Lower lobe of right lung (tissue), 2 donors: ENCODE measurements around the gene SLC25A48. TPM values are rescaled to one million over a fixed set of nuclear protein-coding genes. Genes with fewer than 3 reads are reported as not detected.

Source experiments
- ATAC-seq, 2 donors: fragments of 200-7000 bp; cut with Tn5 transposase; one replicate each; pipeline ENCODE4 v1.9.1; 2020 to 2022; ENCODE audit warnings: mild to moderate bottlenecking in 2 of 2, moderate library complexity in 2 of 2
- DNase-seq: peaks from one replicate; pipeline ENCODE4 v3.0.0-alpha.2; 2020
- H3K27ac ChIP-seq: fragments of 200-600 bp; one replicate; pipeline ENCODE4 v1.8.0; 2022
- H3K27me3 ChIP-seq: fragments of 200-600 bp; one replicate; pipeline ENCODE4 v1.8.0; 2022; ENCODE audit warnings: low read depth
- H3K36me3 ChIP-seq: fragments of 200-600 bp; one replicate; pipeline ENCODE4 v1.8.0; 2022; ENCODE audit warnings: mild to moderate bottlenecking
- H3K4me1 ChIP-seq: fragments of 200-600 bp; one replicate; pipeline ENCODE4 v1.8.0; 2022
- H3K4me3 ChIP-seq: fragments of 200-600 bp; one replicate; pipeline ENCODE4 v1.8.0; 2022; ENCODE audit warnings: mild to moderate bottlenecking
- H3K9me3 ChIP-seq: fragments of 200-600 bp; one replicate; pipeline ENCODE4 v1.8.0; 2022
- CTCF ChIP-seq: fragments of 200-600 bp; IDR thresholded peaks from one replicate; pipeline ENCODE4 v1.8.0; 2022; ENCODE audit warnings: antibody characterized with exemption, mild to moderate bottlenecking
- intact Hi-C: fragments of 100-400 bp; cut with DNase I; formaldehyde crosslinking; loops from one replicate; pipeline ENCODE4 v1.11.0; 2022
- total RNA-seq: library from RNA; stranded (reverse); fragmentation: NEBNext Ultra II Directional; extraction: Animal tissue kit (Norgen Biotek cat#: 25700); gene quantifications from one replicate; pipeline ENCODE4 v1.2.1, GENCODE V29; 2021
- donor health status: DM: no; HTN: yes; CAD: no; lungs with severe emphysema.

The SLC25A48 gene
- total RNA-seq, 1 donor from 2014 or later, result 0.24 TPM

GRCh38 chr5:135883026-135883425 is 48.6 kb downstream of the SLC25A48 start:
- Histone ChIP-seq H3K36me3 (no peaks in the 10 kb centered on the region), H3K4me1 (peaks cover 4% of the 10 kb centered on the region), H3K27me3 (peaks cover 10% of the 10 kb centered on the region), H3K27ac (no peak overlapping the region), H3K4me3 (no peak overlapping the region), H3K9me3 (no peaks in the 10 kb centered on the region)
- TF ChIP-seq CTCF, result no peak
- intact Hi-C loops, result no loop called here
- ATAC-seq (no peak), DNase-seq (no peak)

- no peak for DNase-seq
- intact Hi-C loops, result no loop called here
Measured at GRCh38 chr5:135883441-135883840, 49.0 kb downstream of the SLC25A48 start.

GRCh38 chr5:135885031-135885430 is 50.6 kb downstream of the SLC25A48 start:
- no peak for TF ChIP-seq CTCF
- Histone ChIP-seq H3K4me3 (no peak overlapping the region), H3K9me3 (no peaks in the 10 kb centered on the region), H3K4me1 (peaks cover 4% of the 10 kb centered on the region), H3K36me3 (no peaks in the 10 kb centered on the region), H3K27me3 (peaks cover 14% of the 10 kb centered on the region), H3K27ac (no peak overlapping the region)
- no peak for ATAC-seq
- intact Hi-C loops, result loop anchor here (5.0 kb wide), 1 partner anchor 327 kb away; no protein-coding TSS in a partner anchor
- DNase-seq, result no peak

More at GRCh38 chr5:135883441-135883840, 49.0 kb downstream of the SLC25A48 start:
- Histone ChIP-seq H3K27me3 (peaks cover 10% of the 10 kb centered on the region), H3K4me3 (no peak overlapping the region), H3K27ac (no peak overlapping the region), H3K36me3 (no peaks in the 10 kb centered on the region), H3K4me1 (peaks cover 4% of the 10 kb centered on the region), H3K9me3 (no peaks in the 10 kb centered on the region)
- TF ChIP-seq CTCF, result no peak
- no peak for ATAC-seq

- DNase-seq (no peak), ATAC-seq (no peak)
- no peaks in the 10 kb centered on the region for H3K36me3 ChIP-seq
- H3K4me1 ChIP-seq, result peaks cover 10% of the 10 kb centered on the region
- peaks cover 14% of the 10 kb centered on the region for H3K27me3 ChIP-seq
- no peak overlapping the region for H3K27ac ChIP-seq
- no peak overlapping the region for H3K4me3 ChIP-seq
- no peaks in the 10 kb centered on the region for H3K9me3 ChIP-seq
- no peak for TF ChIP-seq CTCF
- intact Hi-C loops, result loop anchor here (5.0 kb wide), 1 partner anchor 326 kb away; no protein-coding TSS in a partner anchor
Measured at GRCh38 chr5:135886136-135886535, 51.7 kb downstream of the SLC25A48 start.

GRCh38 chr5:135887447-135887864 is 53.0 kb downstream of the SLC25A48 start:
- Histone ChIP-seq H3K4me1 (peaks cover 18% of the 10 kb centered on the region), H3K27ac (no peak overlapping the region), H3K36me3 (no peaks in the 10 kb centered on the region), H3K27me3 (peaks cover 14% of the 10 kb centered on the region), H3K4me3 (no peak overlapping the region), H3K9me3 (no peaks in the 10 kb centered on the region)
- peak; percentile 87 to 92 for ATAC-seq
- TF ChIP-seq CTCF, result peak; percentile 78
- intact Hi-C loops, result loop anchor here (5.0 kb wide), 1 partner anchor 325 kb away; no protein-coding TSS in a partner anchor
- DNase-seq, result peak; percentile 56
